Measurements from ENCODE around the gene TRAPPC2L. TPM values are rescaled to one million over a fixed set of nuclear protein-coding genes. Genes with fewer than 3 reads are reported as not detected.

The TRAPPC2L gene
- total RNA-seq, 1 experiment from 2014 or later = 82.0 TPM

DNA sequence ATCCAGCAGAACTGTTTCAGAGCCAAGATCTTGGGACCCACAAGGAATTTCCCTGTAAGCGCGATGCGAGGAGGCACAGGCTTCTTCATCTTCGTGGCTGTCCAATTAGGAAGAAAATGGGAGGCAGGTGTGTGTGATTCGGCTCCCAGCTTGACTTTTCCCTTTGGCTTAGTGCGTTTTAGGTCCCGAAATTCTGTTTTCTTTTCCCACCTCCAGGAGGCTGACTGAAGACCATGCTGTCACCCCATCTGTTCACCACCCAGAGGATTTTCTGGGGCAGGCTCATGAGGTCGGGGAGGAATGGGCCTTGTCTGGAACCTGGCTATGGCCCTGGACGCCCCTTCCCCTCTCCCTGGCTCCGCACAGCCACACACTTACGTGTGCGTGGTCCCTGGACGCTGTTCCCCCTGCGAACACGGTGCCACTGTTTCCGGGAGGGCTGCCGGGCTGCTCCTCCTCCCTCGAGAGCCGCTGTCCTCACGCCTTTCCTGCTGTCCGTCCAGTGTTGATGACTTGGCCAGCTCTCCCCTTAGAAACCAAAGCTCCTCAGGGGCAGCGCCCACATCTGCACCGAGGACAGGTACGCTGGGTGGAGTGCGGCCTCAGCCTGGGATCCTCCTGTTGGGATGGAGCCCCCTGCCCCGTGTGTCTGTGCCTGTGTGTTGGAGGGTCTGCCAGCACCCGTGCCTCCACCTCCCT is 12.2 kb downstream of the TRAPPC2L start:
- H3K9me3 Mint-ChIP-seq = no peaks in the 10 kb centered on the region
- DNase-seq (ENCODE audit: low spot score) = no peak
- CTCF ChIA-PET = interaction anchor here (0.7 kb wide), 1 partner anchor 132 kb away, joined by 3 read pairs; no protein-coding TSS in a partner anchor
- no peaks in the 10 kb centered on the region for H3K4me1 Mint-ChIP-seq
- no peak for ATAC-seq
- POLR2A ChIA-PET = no interaction called here
- no peak overlapping the region for H3K4me3 Mint-ChIP-seq
- H3K27me3 Mint-ChIP-seq (ENCODE audit: low read depth) = no peaks in the 10 kb centered on the region
- TF ChIP-seq, protein P1, sequence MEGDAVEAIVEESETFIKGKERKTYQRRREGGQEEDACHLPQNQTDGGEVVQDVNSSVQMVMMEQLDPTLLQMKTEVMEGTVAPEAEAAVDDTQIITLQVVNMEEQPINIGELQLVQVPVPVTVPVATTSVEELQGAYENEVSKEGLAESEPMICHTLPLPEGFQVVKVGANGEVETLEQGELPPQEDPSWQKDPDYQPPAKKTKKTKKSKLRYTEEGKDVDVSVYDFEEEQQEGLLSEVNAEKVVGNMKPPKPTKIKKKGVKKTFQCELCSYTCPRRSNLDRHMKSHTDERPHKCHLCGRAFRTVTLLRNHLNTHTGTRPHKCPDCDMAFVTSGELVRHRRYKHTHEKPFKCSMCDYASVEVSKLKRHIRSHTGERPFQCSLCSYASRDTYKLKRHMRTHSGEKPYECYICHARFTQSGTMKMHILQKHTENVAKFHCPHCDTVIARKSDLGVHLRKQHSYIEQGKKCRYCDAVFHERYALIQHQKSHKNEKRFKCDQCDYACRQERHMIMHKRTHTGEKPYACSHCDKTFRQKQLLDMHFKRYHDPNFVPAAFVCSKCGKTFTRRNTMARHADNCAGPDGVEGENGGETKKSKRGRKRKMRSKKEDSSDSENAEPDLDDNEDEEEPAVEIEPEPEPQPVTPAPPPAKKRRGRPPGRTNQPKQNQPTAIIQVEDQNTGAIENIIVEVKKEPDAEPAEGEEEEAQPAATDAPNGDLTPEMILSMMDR (IDR thresholded peaks at IDR 0.05) = no peak
- TF ChIP-seq, protein P2, sequence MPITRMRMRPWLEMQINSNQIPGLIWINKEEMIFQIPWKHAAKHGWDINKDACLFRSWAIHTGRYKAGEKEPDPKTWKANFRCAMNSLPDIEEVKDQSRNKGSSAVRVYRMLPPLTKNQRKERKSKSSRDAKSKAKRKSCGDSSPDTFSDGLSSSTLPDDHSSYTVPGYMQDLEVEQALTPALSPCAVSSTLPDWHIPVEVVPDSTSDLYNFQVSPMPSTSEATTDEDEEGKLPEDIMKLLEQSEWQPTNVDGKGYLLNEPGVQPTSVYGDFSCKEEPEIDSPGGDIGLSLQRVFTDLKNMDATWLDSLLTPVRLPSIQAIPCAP (CRISPR knock-in tag; IDR thresholded peaks at IDR 0.05) = no peak
- TF ChIP-seq, protein P3, sequence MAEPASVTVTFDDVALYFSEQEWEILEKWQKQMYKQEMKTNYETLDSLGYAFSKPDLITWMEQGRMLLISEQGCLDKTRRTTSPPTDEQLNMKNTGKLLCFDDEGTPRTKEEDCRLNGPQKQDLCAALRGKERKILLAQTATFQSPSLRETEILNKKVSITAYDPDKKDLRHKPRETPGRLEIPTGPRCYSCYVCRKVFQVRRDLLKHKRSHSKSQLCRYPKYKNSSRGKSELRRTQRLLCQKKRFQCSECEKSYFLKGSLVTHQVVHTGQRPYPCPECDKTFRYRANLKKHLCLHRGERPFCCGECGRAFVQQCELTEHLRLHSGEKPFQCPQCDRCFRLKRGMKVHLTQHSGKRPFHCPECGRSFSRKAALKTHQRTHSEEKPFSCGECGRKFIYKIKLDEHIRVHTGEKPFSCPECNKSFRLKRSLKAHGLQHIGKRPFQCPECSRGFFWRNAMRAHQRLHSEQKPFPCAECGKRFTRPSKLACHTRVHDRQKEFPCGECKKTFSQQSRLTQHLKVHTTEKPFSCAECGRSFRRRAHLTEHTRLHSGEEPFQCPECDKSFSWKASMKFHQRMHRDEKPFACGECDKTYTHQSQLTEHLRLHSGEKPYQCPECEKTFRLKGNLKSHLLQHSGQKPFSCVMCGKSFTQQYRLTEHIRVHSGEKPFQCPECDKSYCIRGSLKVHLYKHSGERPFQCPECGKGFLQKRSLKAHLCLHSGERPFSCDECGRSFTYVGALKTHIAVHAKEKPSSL (CRISPR knock-in tag; conservative IDR thresholded peaks at IDR 0.05) = no peak
- no peak for TF ChIP-seq EMX1 (CRISPR knock-in tag; IDR thresholded peaks at IDR 0.05)
- TF ChIP-seq ELF4 (CRISPR knock-in tag; IDR thresholded peaks at IDR 0.05; ENCODE audit: low read depth) = no peak
- TF ChIP-seq, protein P4, sequence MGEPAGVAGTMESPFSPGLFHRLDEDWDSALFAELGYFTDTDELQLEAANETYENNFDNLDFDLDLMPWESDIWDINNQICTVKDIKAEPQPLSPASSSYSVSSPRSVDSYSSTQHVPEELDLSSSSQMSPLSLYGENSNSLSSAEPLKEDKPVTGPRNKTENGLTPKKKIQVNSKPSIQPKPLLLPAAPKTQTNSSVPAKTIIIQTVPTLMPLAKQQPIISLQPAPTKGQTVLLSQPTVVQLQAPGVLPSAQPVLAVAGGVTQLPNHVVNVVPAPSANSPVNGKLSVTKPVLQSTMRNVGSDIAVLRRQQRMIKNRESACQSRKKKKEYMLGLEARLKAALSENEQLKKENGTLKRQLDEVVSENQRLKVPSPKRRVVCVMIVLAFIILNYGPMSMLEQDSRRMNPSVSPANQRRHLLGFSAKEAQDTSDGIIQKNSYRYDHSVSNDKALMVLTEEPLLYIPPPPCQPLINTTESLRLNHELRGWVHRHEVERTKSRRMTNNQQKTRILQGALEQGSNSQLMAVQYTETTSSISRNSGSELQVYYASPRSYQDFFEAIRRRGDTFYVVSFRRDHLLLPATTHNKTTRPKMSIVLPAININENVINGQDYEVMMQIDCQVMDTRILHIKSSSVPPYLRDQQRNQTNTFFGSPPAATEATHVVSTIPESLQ (CRISPR knock-in tag; IDR thresholded peaks at IDR 0.05) = no peak
- TF ChIP-seq ATF1 (CRISPR knock-in tag; IDR thresholded peaks at IDR 0.05) = no peak
- TF ChIP-seq, protein P5, sequence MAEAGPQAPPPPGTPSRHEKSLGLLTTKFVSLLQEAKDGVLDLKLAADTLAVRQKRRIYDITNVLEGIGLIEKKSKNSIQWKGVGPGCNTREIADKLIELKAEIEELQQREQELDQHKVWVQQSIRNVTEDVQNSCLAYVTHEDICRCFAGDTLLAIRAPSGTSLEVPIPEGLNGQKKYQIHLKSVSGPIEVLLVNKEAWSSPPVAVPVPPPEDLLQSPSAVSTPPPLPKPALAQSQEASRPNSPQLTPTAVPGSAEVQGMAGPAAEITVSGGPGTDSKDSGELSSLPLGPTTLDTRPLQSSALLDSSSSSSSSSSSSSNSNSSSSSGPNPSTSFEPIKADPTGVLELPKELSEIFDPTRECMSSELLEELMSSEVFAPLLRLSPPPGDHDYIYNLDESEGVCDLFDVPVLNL (CRISPR knock-in tag; IDR thresholded peaks at IDR 0.05; ENCODE audit: borderline replicate concordance, low read depth) = no peak
- no peaks in the 10 kb centered on the region for H3K36me3 Mint-ChIP-seq
- H3K27ac Mint-ChIP-seq = no peak overlapping the region

DNA sequence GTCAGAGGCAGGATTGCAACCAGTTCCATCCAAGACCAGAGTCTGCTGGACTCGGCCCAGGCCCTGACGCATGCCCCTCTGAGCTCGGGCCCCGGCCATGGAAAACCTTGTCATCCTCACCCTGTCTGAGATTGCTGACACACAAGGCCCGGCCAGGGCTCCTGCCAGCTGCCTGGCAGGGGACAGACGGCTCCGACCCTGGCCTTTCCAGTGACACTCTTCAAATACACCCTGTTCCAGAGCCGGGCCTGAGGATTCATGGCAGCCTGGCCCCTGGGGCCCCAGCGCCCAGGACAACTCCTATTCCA is 12.7 kb downstream of the TRAPPC2L start:
- TF ChIP-seq, protein P6, sequence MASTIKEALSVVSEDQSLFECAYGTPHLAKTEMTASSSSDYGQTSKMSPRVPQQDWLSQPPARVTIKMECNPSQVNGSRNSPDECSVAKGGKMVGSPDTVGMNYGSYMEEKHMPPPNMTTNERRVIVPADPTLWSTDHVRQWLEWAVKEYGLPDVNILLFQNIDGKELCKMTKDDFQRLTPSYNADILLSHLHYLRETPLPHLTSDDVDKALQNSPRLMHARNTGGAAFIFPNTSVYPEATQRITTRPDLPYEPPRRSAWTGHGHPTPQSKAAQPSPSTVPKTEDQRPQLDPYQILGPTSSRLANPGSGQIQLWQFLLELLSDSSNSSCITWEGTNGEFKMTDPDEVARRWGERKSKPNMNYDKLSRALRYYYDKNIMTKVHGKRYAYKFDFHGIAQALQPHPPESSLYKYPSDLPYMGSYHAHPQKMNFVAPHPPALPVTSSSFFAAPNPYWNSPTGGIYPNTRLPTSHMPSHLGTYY (CRISPR knock-in tag; IDR thresholded peaks at IDR 0.05) = no peak
- DNase-seq (ENCODE audit: low spot score) (no peak), ATAC-seq (no peak)
- H3K36me3 Mint-ChIP-seq = no peaks in the 10 kb centered on the region
- H3K27me3 Mint-ChIP-seq (ENCODE audit: low read depth) = no peaks in the 10 kb centered on the region
- no peaks in the 10 kb centered on the region for H3K9me3 Mint-ChIP-seq
- POLR2A ChIA-PET = no interaction called here
- no peak overlapping the region for H3K4me3 Mint-ChIP-seq
- CTCF ChIA-PET = no interaction called here
- no peaks in the 10 kb centered on the region for H3K4me1 Mint-ChIP-seq
- H3K27ac Mint-ChIP-seq = no peak overlapping the region

DNA sequence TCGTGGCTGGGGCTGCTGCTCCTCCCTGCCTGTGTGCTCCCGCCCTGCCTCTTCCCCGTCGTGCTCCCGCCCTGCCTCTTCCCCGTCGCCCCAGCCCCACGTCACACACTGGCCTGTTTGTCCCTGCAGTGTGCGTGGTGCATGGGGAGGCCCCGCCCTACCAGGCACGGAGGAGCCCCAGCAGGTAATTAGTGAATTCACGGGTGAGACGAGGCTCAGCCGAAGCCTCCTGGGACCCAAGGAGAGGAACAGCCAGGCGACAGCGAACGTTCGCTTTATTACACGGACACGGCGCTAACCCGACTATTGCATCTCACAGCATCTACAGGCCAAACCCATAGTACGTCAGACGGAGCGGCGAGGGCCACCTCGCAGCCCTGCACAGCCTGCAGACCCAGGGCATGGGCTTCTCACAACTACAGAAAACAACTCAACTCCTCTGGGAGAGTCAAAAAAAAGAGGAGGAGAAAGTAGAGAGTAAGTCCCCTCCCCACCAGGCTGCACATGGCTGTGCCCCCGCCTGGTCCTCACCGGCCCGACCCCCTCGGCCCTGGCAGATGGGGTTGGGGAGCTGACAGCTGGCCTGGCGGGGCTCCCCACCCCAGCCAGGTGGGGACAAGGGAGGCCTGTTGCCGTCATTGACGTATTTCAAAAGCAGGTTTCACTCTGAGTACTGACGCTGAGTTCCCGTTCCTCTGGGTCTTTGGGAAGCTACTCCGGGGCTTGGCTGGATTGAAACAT is 13.9 kb downstream of the TRAPPC2L start:
- no peak for ATAC-seq
- H3K27ac Mint-ChIP-seq = no peak overlapping the region
- H3K27me3 Mint-ChIP-seq (ENCODE audit: low read depth) = no peaks in the 10 kb centered on the region
- CTCF ChIA-PET = interaction anchor here (1.5 kb wide), 1 partner anchor 297 kb away, joined by 4 read pairs; no protein-coding TSS in a partner anchor
- no peak overlapping the region for H3K4me3 Mint-ChIP-seq
- DNase-seq (ENCODE audit: low spot score) = no peak
- POLR2A ChIA-PET = no interaction called here
- H3K36me3 Mint-ChIP-seq = no peaks in the 10 kb centered on the region
- H3K9me3 Mint-ChIP-seq = no peaks in the 10 kb centered on the region
- no peaks in the 10 kb centered on the region for H3K4me1 Mint-ChIP-seq
- no peak for TF ChIP-seq NR3C1 (CRISPR knock-in tag; conservative IDR thresholded peaks at IDR 0.05; ENCODE audit: low read depth)
- TF ChIP-seq, protein P7, sequence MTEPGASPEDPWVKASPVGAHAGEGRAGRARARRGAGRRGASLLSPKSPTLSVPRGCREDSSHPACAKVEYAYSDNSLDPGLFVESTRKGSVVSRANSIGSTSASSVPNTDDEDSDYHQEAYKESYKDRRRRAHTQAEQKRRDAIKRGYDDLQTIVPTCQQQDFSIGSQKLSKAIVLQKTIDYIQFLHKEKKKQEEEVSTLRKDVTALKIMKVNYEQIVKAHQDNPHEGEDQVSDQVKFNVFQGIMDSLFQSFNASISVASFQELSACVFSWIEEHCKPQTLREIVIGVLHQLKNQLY (CRISPR knock-in tag; IDR thresholded peaks at IDR 0.05) = no peak
- TF ChIP-seq, protein P8, sequence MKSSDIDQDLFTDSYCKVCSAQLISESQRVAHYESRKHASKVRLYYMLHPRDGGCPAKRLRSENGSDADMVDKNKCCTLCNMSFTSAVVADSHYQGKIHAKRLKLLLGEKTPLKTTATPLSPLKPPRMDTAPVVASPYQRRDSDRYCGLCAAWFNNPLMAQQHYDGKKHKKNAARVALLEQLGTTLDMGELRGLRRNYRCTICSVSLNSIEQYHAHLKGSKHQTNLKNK (CRISPR knock-in tag; IDR thresholded peaks at IDR 0.05) = no peak
- TF ChIP-seq, protein P9, sequence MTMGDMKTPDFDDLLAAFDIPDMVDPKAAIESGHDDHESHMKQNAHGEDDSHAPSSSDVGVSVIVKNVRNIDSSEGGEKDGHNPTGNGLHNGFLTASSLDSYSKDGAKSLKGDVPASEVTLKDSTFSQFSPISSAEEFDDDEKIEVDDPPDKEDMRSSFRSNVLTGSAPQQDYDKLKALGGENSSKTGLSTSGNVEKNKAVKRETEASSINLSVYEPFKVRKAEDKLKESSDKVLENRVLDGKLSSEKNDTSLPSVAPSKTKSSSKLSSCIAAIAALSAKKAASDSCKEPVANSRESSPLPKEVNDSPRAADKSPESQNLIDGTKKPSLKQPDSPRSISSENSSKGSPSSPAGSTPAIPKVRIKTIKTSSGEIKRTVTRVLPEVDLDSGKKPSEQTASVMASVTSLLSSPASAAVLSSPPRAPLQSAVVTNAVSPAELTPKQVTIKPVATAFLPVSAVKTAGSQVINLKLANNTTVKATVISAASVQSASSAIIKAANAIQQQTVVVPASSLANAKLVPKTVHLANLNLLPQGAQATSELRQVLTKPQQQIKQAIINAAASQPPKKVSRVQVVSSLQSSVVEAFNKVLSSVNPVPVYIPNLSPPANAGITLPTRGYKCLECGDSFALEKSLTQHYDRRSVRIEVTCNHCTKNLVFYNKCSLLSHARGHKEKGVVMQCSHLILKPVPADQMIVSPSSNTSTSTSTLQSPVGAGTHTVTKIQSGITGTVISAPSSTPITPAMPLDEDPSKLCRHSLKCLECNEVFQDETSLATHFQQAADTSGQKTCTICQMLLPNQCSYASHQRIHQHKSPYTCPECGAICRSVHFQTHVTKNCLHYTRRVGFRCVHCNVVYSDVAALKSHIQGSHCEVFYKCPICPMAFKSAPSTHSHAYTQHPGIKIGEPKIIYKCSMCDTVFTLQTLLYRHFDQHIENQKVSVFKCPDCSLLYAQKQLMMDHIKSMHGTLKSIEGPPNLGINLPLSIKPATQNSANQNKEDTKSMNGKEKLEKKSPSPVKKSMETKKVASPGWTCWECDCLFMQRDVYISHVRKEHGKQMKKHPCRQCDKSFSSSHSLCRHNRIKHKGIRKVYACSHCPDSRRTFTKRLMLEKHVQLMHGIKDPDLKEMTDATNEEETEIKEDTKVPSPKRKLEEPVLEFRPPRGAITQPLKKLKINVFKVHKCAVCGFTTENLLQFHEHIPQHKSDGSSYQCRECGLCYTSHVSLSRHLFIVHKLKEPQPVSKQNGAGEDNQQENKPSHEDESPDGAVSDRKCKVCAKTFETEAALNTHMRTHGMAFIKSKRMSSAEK (CRISPR knock-in tag; IDR thresholded peaks at IDR 0.05; ENCODE audit: borderline replicate concordance) = no peak

All from WTC11 (cell line).